Uterus (tissue), 2 donors: ENCODE data around the gene BNC2.

ENCODE experiments used
- CTCF ChIP-seq, 4 experiments: fragments of 200-600 bp in 2 of 4; fragments of 450-650 bp in 2 of 4; sonication (generic) in 2 of 4; IDR thresholded peaks; one replicate each; pipeline ENCODE4 v1.5.1; 2016 to 2019; ENCODE audit warnings: antibody characterized with exemption in 4 of 4, mild to moderate bottlenecking in 2 of 4, moderate library complexity in 1 of 4
- POLR2A ChIP-seq, 2 donors: fragments of 450-650 bp; IDR thresholded peaks; one replicate each; pipeline ENCODE4 v1.6.1; 2016; ENCODE audit warnings: antibody characterized with exemption in 2 of 2, mild to moderate bottlenecking in 1 of 2, moderate library complexity in 1 of 2

GRCh38 chr9:16361118-16361517 is 509.4 kb downstream of the BNC2 start:
- no peak for TF ChIP-seq CTCF (IDR thresholded peaks at IDR 0.05)
- no peak for TF ChIP-seq POLR2A (IDR thresholded peaks at IDR 0.05)
